Endothelial cell of hepatic sinusoid (primary cell): ENCODE measurements around the gene AMBN.

Experiments used
- in situ Hi-C: cut with HindIII; loops from 2 replicates; pipeline ENCODE4 v1.10.0; 2017; ENCODE audit warnings: low sequenced_read_pairs

AMBN gene

GRCh38 chr4:70591955-70592582 lies at the start of gene AMBN:
Gene AMBN, plus strand, starts transcription at chr4:70592256. Its CDS starts 103 bp downstream, at chr4:70592359.
- in situ Hi-C loops, result no loop called here

- in situ Hi-C loops, result no loop called here
Observed at GRCh38 chr4:70544279-70544868, 47.7 kb upstream of the AMBN start.

GRCh38 chr4:70556856-70557255 lies 35.2 kb upstream of the AMBN start:
- in situ Hi-C loops, result no loop called here

GRCh38 chr4:70559211-70559830 lies 32.7 kb upstream of the AMBN start:
- in situ Hi-C loops, result no loop called here

- in situ Hi-C loops, result no loop called here
Observed at GRCh38 chr4:70559924-70560323, 32.1 kb upstream of the AMBN start.

GRCh38 chr4:70564033-70564432 lies 28.0 kb upstream of the AMBN start:
- in situ Hi-C loops, result no loop called here

- in situ Hi-C loops, result no loop called here
Observed at GRCh38 chr4:70570796-70571195, 21.3 kb upstream of the AMBN start.

- in situ Hi-C loops, result no loop called here
Observed at GRCh38 chr4:70571772-70572171, 20.3 kb upstream of the AMBN start.

- in situ Hi-C loops, result no loop called here
Observed at GRCh38 chr4:70575964-70576363, 16.1 kb upstream of the AMBN start.

GRCh38 chr4:70577220-70577927 lies 14.7 kb upstream of the AMBN start:
- in situ Hi-C loops, result no loop called here

GRCh38 chr4:70581980-70582379 lies 10.1 kb upstream of the AMBN start:
- in situ Hi-C loops, result no loop called here

GRCh38 chr4:70583952-70584834 lies 7.9 kb upstream of the AMBN start:
- in situ Hi-C loops, result no loop called here

- in situ Hi-C loops, result no loop called here
Observed at GRCh38 chr4:70586841-70587240, 5.2 kb upstream of the AMBN start.

GRCh38 chr4:70589785-70590184 lies 2.3 kb upstream of the AMBN start:
- in situ Hi-C loops, result no loop called here

- in situ Hi-C loops, result no loop called here
Observed at GRCh38 chr4:70594196-70594595, 2.1 kb downstream of the AMBN start.

GRCh38 chr4:70600305-70600704 lies 8.2 kb downstream of the AMBN start:
- in situ Hi-C loops, result no loop called here

- in situ Hi-C loops, result no loop called here
Observed at GRCh38 chr4:70600977-70601376, 8.9 kb downstream of the AMBN start.

GRCh38 chr4:70601422-70602039 lies 9.5 kb downstream of the AMBN start:
- in situ Hi-C loops, result no loop called here

- in situ Hi-C loops, result no loop called here
Observed at GRCh38 chr4:70603856-70604255, 11.8 kb downstream of the AMBN start.

GRCh38 chr4:70606459-70606858 lies 14.4 kb downstream of the AMBN start:
- in situ Hi-C loops, result no loop called here
